K562 (cell line): Measurements from ENCODE around the gene ANKRD61. TPM values are rescaled to one million over a fixed set of nuclear protein-coding genes. Genes with fewer than 3 reads are reported as not detected.

Experiments
- ATF2 ChIP-seq: sonication (generic); formaldehyde crosslinking; IDR thresholded peaks from 2 replicates; pipeline ENCODE4 v1.8.1; 2022; ENCODE audit warnings: missing genetic modification reagents
- CXXC5 ChIP-seq: fragments of 250-450 bp; sonication (Bioruptor Pico); IDR thresholded peaks from 2 replicates; pipeline ENCODE4 v1.8.0; 2022; ENCODE audit warnings: inconsistent platforms, mild to moderate bottlenecking, moderate library complexity
- DIDO1 ChIP-seq: fragments of 450-650 bp; IDR thresholded peaks from 2 replicates; pipeline ENCODE4 v1.6.1; 2016; ENCODE audit warnings: low read depth, missing biosample characterization, missing genetic modification characterization
- FOXJ2 ChIP-seq: fragments of 200-800 bp; sonication (Bioruptor generic); IDR thresholded peaks from 2 replicates; pipeline ENCODE4 v1.6.1; 2016; ENCODE audit warnings: missing genetic modification characterization, missing compliant biosample characterization
- HMG20A ChIP-seq: fragments of 450-650 bp; formaldehyde crosslinking; conservative IDR thresholded peaks from 2 replicates; pipeline ENCODE4 v1.4.0; 2020; ENCODE audit warnings: mild to moderate bottlenecking, mixed read lengths
- MAX ChIP-seq: sonication (generic); formaldehyde crosslinking; IDR thresholded peaks from 2 replicates; pipeline ENCODE4 v1.9.0; 2022; ENCODE audit warnings: mild to moderate bottlenecking, missing genetic modification reagents
- MTF1 ChIP-seq: fragments of 250-450 bp; sonication (Bioruptor Pico); IDR thresholded peaks from 2 replicates; pipeline ENCODE4 v1.9.0; 2021; ENCODE audit warnings: moderate library complexity, mild to moderate bottlenecking, inconsistent platforms, borderline replicate concordance
- NCOR1 ChIP-seq: fragments of 450-650 bp; IDR thresholded peaks from 2 replicates; pipeline ENCODE4 v1.6.1; 2016; ENCODE audit warnings: mild to moderate bottlenecking, moderate library complexity
- NFIC ChIP-seq: fragments of 450-650 bp; IDR thresholded peaks from 2 replicates; pipeline ENCODE4 v1.6.1; 2017; ENCODE audit warnings: mild to moderate bottlenecking, inconsistent platforms
- NFYB ChIP-seq: IDR thresholded peaks from 2 replicates; pipeline ENCODE4 v1.6.1; 2011; ENCODE audit warnings: mild to moderate bottlenecking, moderate library complexity; ENCODE audit not compliant: insufficient read length; ENCODE audit errors: extremely low read depth
- RFX7 ChIP-seq: fragments of 250-450 bp; sonication (Bioruptor Pico); IDR thresholded peaks from 2 replicates; pipeline ENCODE4 v1.5.1; 2021; ENCODE audit warnings: mild to moderate bottlenecking
- TAF1 ChIP-seq: IDR thresholded peaks from 2 replicates; pipeline ENCODE4 v1.6.1; 2011; ENCODE audit warnings: mild to moderate bottlenecking, low read length, moderate library complexity; ENCODE audit not compliant: insufficient read depth, control insufficient read depth, severe bottlenecking; ENCODE audit errors: extremely low read depth
- TAF9B ChIP-seq: fragments of 450-650 bp; IDR thresholded peaks from 2 replicates; pipeline ENCODE4 v1.6.1; 2018; ENCODE audit warnings: mild to moderate bottlenecking; ENCODE audit not compliant: partially characterized antibody
- TARDBP ChIP-seq: fragments of 450-650 bp; IDR thresholded peaks from 2 replicates; pipeline ENCODE4 v1.6.1; 2016
- TBL1XR1 ChIP-seq, 2 experiments: IDR thresholded peaks; 2 replicates each; pipeline ENCODE4 v1.6.1; 2012; ENCODE audit warnings: improper control_type of control experiment in 2 of 2, low read length in 2 of 2, mild to moderate bottlenecking in 1 of 2
- ZBTB7A ChIP-seq: IDR thresholded peaks from 2 replicates; pipeline ENCODE4 v1.6.1; 2011; ENCODE audit warnings: low read depth, mild to moderate bottlenecking, low read length, moderate library complexity, borderline replicate concordance; ENCODE audit not compliant: control insufficient read depth
- ZHX1 ChIP-seq: fragments of 150-350 bp; conservative IDR thresholded peaks from 2 replicates; pipeline ENCODE4 v1.6.1; 2014; ENCODE audit warnings: low read length
- polyA plus RNA-seq, 8 experiments: library from polyadenylated mRNA; depleted of rRNA in 4 of 8; stranded (reverse) in 5 of 8; unstranded in 3 of 8; fragments of >200 nt; fragmentation: Nextera tagmentation in 2 of 8; fragmentation: Illumina TruSeq in 1 of 8; extraction: Ambion mirVana in 2 of 8; extraction: Trizol in 1 of 8; gene quantifications; 2 replicates each; pipeline versions ENCODE4 v1.2.1 to v1.2.3, GENCODE V29; 2011 to 2014; ENCODE audit warnings: inconsistent platforms in 1 of 8, missing spikeins in 1 of 8
- total RNA-seq, 7 experiments: library from RNA; depleted of rRNA in 6 of 7; stranded (reverse); fragments of >200 nt in 6 of 7; fragmentation: Illumina TruSeq in 2 of 7; extraction: Trizol in 2 of 7; gene quantifications; 2 replicates each; pipeline versions ENCODE4 v1.2.1 to v1.2.3, GENCODE V29; 2011 to 2021; ENCODE audit warnings: low replicate concordance in 1 of 7
- TF ChIP-seq, protein P1 (sequence below), 2 experiments: fragments of 150-350 bp in 1 of 2; IDR thresholded peaks; 2 replicates each; pipeline ENCODE4 v1.6.1; 2012 to 2016; ENCODE audit warnings: low read depth in 2 of 2, low read length in 2 of 2, mild to moderate bottlenecking in 1 of 2, moderate library complexity in 1 of 2
- TF ChIP-seq, protein P2 (sequence below), 2 experiments: IDR thresholded peaks; 2 replicates each; pipeline ENCODE4 v1.6.1; 2011; ENCODE audit warnings: borderline replicate concordance in 1 of 2, control low read depth in 1 of 2, low read depth in 1 of 2, low read length in 1 of 2, mild to moderate bottlenecking in 1 of 2, mixed read lengths in 1 of 2, moderate library complexity in 1 of 2; ENCODE audit not compliant: insufficient read depth in 1 of 2, insufficient read length in 1 of 2, poor library complexity in 1 of 2, severe bottlenecking in 1 of 2; ENCODE audit errors: extremely low read depth in 1 of 2

The ANKRD61 gene
- total and polyA plus RNA-seq, 9 of the 15 experiments (the other 6 are each of a cell fraction or from before 2014, with no cell fraction given), result 0.08 to 0.11 (median 0.09) TPM; not detected in 5

DNA sequence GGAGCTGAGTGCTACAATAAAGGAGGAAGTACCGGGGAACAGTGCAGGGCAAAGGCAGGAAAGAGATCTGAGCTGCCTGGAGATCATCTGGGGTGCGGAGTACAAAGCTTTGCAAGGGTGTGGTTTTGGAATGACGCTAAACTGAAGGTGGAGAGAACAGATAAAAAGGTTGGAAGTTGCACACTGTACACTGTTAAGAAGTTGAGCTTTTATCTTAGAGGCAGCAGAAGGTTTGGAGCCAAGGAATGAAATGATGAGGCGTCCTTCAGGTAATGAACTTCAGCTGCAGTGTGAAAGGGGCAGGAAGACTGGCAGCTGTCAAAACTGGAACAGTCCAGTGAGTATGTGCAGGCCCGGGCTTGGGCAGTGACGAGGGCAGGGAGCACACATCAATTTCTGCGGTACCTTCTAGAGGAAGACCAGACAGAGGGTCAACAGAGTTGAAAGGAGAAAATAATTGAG lies 7.2 kb upstream of the ANKRD61 start (continued):
- TF ChIP-seq ZHX1 (no peak), DIDO1 (tag) (no peak), TAF9B (peak; percentile 66), ZBTB7A (no peak), TAF1 (peak; percentile 30), FOXJ2 (tag) (no peak), HMG20A (CRISPR knock-in tag) (no peak), RFX7 (CRISPR knock-in tag) (no peak), MTF1 (CRISPR knock-in tag) (no peak), MAX (CRISPR knock-in tag) (peak; percentile 44; the same call in 1 of the 2 replicates), NCOR1 (peak; percentile 98), CXXC5 (CRISPR knock-in tag) (peak; percentile 96), NFIC (peak; percentile 94), TARDBP (peak; percentile 92), NFYB (no peak), TBL1XR1 (IDR thresholded peaks at IDR 0.05; ENCODE audit: low read length in 2 of 2) (peak; percentile 74 to 95; a peak in 3 of 4 replicates), ATF2 (CRISPR knock-in tag) (no peak)
- TF ChIP-seq, protein P1, sequence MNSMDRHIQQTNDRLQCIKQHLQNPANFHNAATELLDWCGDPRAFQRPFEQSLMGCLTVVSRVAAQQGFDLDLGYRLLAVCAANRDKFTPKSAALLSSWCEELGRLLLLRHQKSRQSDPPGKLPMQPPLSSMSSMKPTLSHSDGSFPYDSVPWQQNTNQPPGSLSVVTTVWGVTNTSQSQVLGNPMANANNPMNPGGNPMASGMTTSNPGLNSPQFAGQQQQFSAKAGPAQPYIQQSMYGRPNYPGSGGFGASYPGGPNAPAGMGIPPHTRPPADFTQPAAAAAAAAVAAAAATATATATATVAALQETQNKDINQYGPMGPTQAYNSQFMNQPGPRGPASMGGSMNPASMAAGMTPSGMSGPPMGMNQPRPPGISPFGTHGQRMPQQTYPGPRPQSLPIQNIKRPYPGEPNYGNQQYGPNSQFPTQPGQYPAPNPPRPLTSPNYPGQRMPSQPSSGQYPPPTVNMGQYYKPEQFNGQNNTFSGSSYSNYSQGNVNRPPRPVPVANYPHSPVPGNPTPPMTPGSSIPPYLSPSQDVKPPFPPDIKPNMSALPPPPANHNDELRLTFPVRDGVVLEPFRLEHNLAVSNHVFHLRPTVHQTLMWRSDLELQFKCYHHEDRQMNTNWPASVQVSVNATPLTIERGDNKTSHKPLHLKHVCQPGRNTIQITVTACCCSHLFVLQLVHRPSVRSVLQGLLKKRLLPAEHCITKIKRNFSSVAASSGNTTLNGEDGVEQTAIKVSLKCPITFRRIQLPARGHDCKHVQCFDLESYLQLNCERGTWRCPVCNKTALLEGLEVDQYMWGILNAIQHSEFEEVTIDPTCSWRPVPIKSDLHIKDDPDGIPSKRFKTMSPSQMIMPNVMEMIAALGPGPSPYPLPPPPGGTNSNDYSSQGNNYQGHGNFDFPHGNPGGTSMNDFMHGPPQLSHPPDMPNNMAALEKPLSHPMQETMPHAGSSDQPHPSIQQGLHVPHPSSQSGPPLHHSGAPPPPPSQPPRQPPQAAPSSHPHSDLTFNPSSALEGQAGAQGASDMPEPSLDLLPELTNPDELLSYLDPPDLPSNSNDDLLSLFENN (IDR thresholded peaks at IDR 0.05; ENCODE audit: low read depth in 2 of 2, low read length in 2 of 2), result peak in 1 of 2 experiments; percentile 97; a peak in 2 of 4 replicates
- TF ChIP-seq, protein P2, sequence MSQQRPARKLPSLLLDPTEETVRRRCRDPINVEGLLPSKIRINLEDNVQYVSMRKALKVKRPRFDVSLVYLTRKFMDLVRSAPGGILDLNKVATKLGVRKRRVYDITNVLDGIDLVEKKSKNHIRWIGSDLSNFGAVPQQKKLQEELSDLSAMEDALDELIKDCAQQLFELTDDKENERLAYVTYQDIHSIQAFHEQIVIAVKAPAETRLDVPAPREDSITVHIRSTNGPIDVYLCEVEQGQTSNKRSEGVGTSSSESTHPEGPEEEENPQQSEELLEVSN (IDR thresholded peaks at IDR 0.05; ENCODE audit: borderline replicate concordance in 1 of 2, extremely low read depth in 1 of 2, insufficient read depth in 1 of 2, insufficient read length in 1 of 2, low read depth in 1 of 2, low read length in 1 of 2, poor library complexity in 1 of 2, severe bottlenecking in 1 of 2), result peak; percentile 17 to 23
